Stimulated activated CD4-positive, alpha-beta T cell treated with anti-CD3 and anti-CD28 coated beads, Interleukin-1b, Interleukin-23, amount 100 ng/mL, for 4 hours (primary cell): ENCODE measurements around the gene TNNI2.
"Not testable (repeated sequence)": the region's sequence is repeated elsewhere in the genome, so short reads cannot be mapped to it uniquely, and the experiment has no call there.

Source experiments
- DNase-seq, 2 donors: peaks; one replicate each; pipeline ENCODE4 v3.0.0-alpha.2; 2020; ENCODE audit warnings: low read depth in 2 of 2

The TNNI2 gene

GRCh38 chr11:1862588-1863351, 24.0 kb downstream of the TNNI2 start:
- DNase-seq, result no peak

GRCh38 chr11:1863352-1864216, 24.8 kb downstream of the TNNI2 start:
- DNase-seq, result no peak

DNA sequence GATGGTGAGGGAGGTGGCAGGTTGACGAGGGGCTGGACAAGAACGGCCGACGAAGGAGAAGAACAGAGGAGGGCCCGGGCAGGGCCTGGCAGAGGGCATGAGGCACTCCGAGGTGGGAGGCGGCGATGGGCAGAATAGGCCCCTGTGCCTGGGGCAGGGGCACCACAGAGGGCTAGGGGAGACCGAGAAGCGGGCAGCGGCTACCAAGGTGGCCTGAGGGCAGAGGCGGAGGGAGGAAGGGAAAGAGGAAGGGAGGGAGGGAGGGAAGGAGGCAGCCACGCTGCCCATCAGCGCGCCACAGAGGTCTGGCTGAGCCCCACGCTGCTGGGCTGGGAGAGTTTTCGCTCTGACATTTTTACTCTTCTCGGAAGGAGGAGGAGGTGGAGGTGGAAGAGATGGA, 25.4 kb downstream of the TNNI2 start:
- no peak for DNase-seq

DNA sequence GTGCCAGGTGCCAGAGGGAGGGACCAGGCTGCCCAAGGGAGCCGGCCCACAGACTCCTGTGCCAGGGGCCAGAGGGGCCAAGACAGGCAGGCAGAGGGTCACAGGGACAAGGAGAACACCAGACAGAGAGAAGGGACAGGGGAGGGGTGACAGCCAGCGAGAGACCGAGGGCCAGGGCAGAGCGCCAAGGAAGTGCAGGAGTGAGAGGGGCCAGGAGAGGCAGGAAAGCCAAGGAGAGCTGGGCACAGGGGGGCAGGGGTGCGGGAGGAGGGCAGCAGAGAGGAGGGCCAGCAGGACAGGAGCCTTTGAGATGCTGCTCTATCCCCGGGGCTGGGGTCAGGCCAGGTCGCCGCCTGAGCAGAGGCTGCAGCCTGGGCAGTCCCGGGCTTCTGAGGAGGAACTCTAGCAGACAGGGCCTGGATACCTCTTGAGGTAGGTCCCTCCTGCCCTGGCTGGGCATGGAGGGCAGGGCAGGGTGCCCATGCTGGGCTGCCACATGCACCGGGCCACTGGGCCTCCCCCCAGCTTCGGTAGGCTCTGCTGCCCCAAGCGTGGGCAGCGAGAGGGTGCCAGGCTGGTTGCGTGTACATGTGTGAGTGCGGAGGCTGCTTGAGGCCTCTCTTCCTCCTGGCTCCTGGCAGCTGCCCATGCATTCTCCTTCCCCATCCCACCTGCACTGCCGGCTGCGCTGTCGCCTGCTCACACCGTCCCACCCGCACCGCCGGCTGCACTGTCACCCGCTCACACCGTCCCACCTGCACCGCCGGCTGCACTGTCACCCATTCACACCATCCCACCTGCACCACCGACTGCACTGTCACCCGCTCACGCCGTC, 26.3 kb downstream of the TNNI2 start:
- no peak for DNase-seq

GRCh38 chr11:1866226-1866625, 27.4 kb downstream of the TNNI2 start:
- no peak for DNase-seq

GRCh38 chr11:1866776-1867175, 28.0 kb downstream of the TNNI2 start:
- no peak for DNase-seq

- no peak for DNase-seq
Observed at GRCh38 chr11:1867381-1867780, 28.6 kb downstream of the TNNI2 start.

DNA sequence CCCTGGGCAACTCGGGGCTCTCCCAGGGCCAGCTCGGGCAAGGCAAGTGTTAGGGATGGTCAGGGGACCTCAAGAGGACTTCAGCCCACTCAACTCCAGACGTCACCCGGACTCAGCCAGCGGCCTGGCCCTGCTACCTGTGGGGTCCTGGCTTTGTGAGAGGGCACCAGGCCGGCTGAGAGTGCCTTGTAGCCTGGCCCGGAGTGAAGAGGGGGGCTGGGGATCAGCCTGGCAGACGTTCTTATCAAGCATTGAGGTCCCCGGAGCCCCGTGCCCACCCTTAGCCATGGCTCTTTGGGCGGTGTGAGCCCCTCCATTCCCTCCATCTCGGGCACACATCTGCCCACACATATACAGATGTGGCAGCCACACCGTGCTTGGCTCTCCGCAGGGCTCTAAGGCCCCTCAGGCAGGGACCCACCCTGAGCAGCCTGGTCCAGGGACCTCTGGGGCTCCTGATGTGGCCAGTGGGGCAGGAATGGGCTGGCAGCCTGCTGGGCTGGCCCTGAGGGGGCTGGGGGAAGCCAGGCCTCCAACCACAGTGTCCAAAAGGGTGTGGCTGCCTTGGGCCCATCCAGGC, 29.4 kb downstream of the TNNI2 start:
- no peak for DNase-seq

DNA sequence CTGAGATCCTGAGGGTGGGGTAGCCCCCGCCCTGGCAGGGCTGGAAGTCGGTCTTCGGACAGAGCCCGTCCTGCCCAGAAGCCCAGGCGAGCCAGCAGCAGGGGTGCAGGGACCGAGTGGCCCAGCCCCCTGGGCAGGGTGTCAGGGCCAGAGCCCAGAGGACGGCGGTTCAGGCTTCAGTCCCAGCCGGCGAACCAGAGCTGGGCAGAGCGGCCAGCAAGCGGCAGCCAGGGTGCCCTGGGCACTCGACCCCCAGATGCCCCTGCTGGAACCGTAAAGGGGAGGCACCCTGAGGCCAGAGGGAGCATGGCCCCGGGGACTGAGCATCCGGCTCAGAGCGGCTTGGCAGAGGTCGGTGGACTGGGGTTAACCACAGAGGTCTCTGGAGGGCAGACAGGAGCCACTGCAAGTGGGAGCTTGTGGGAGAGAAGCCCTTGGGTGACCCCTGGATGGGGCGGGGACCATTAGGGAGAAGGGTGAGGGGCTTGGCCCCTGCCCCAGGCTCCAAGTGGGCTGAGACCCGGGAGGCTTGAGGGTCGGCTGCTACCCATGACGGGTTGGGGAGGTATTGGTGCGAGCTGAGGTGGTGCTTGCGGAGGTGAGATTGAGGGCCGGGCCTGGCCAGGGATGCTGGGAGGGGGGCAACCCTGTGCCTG, 30.0 kb downstream of the TNNI2 start:
- no peak for DNase-seq

DNA sequence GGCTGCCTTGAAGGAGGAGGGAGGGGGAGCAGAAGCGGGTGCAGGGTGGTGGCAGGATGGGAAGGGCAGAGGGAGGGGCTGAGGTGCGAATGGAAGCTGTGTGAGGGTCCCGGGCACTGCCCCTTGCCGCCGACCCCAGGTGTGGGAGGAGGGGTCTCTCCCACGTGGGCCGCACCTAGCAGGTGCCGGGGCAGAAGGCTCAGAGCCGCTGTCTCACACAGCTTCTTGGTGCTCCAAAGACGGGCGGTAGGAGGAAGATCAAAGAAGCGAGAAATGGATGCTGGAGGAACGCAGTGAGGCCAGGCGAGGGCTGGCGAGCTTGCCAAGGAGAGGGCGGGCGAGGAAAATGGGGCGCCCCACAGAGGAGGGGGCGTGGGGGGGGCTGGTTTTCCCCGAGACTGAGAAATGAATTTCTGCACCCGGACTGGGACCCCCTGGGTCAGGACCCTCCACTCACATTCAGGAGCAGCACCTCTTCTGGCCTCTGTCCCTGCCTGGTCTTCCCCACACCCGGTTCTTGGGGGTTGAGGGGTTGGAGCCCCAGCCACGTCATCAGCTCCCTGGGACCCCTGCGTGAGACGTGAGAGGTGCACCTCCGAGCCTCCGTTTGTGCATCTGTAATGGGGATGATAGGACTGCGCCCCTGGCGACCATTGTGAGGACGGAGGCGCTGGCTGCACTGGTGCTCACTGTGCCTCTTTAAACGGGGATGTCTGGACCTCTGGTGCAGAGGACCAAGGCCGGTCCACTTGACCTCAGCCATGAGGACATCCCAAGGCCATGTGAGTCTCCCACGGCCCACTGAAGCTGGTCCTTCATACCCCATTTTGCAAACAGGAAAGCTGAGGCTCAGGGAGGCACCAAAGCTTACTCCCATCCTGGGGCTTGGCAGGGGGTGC, 30.9 kb downstream of the TNNI2 start:
- DNase-seq, result no peak

DNA sequence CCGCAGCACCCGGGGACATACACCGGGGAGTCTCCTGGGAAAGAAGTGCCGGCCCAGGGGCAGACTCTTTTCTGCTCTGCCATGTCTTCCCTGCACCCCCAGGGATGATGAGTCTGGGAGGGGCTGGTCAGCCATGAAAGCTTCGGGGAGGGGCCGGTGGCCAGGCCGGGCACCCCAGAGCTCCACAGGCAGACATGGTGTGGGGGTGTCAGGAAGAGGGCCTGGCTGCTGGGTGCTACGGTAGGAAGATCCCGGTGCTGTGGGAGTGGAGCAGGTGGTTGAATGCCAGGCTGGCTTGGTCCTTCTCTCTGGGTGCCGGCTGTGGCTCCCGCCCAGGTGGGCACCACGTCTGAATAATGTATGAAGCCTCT, 31.5 kb downstream of the TNNI2 start:
- DNase-seq, result no peak

GRCh38 chr11:1870721-1871466, 32.1 kb downstream of the TNNI2 start:
- peak in 1 of 2 donors; percentile 23 for DNase-seq

- no peak for DNase-seq
Observed at GRCh38 chr11:1871531-1871930, 32.8 kb downstream of the TNNI2 start.

GRCh38 chr11:1872267-1872985, 33.6 kb downstream of the TNNI2 start:
- DNase-seq, result no peak

DNA sequence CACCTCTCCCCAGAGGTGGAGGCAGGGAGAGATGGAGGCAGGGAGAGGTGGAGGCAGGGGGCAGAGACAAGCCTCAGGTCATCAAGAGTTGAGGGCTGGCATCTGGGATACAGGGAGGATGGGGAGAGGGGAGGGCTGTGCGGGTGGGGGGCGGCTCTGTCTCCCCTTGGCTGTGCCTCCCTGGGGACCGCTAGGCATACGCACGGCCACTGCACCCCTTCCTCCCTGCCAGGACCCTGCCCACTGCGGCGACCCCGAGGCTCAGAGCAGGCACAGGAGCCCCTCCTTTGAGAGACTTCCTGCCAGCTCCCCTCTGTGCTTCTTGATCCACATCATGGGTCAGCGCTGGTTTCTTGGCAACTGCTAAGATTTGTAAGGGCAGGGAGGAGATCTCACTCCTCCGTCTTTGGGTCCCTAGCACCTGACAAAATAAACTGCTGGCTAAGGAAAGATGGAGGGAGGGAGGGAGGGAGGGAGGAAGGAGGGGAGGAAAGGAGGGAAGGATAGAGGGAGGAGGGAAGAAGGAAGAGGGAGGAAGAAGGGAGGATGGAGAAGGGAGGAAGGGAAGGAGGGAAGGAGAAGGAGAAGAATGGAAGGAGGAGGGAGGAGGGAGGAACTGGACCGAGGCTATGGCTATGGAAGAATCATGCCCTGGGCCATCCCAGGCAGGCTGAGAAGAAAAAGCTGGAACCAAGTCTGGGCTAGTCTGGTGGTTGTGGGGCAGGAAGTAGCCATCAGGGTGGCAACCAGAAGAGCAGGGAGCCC, 34.4 kb downstream of the TNNI2 start:
- DNase-seq, result no peak

DNA sequence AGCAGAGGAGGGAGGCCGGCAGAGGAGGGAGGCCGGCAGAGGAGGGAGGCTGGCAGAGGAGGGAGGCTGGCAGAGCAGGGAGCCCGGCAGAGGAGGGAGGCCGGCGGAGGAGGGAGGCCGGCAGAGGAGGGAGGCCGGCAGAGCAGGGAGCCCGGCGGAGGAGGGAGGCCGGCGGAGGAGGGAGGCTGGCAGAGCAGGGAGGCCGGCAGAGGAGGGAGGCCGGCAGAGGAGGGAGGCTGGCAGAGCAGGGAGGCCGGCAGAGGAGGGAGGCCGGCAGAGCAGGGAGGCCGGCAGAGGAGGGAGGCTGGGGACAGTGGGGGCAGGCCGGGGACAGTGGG, 35.0 kb downstream of the TNNI2 start:
- DNase-seq, result not testable (repeated sequence)

GRCh38 chr11:1874441-1875092, 35.8 kb downstream of the TNNI2 start:
- DNase-seq, result not testable (repeated sequence)
